GM18526 (cell line): ENCODE measurements around the gene CLCN4.

Experiments
- POLR2A ChIP-seq: IDR thresholded peaks from 3 replicates; pipeline ENCODE4 v1.6.1; 2011; ENCODE audit not compliant: insufficient read length; ENCODE audit errors: extremely low read depth

Gene CLCN4

GRCh38 chrX:10286195-10286594 lies 129.4 kb downstream of the CLCN4 start:
- TF ChIP-seq POLR2A, result no peak
